Activated CD4-positive, alpha-beta T cell treated with anti-CD3 and anti-CD28 coated beads, Interleukin-2, Interleukin-6, amounts not matched to agents 100 ng/mL and 50 ng/mL, durations not matched to agents 16 hours and 8 hours (primary cell): ENCODE data around the gene ADARB2.

ENCODE experiments used
- DNase-seq: peaks from one replicate; pipeline ENCODE4 v3.0.0-alpha.2; 2020

The ADARB2 gene

DNA sequence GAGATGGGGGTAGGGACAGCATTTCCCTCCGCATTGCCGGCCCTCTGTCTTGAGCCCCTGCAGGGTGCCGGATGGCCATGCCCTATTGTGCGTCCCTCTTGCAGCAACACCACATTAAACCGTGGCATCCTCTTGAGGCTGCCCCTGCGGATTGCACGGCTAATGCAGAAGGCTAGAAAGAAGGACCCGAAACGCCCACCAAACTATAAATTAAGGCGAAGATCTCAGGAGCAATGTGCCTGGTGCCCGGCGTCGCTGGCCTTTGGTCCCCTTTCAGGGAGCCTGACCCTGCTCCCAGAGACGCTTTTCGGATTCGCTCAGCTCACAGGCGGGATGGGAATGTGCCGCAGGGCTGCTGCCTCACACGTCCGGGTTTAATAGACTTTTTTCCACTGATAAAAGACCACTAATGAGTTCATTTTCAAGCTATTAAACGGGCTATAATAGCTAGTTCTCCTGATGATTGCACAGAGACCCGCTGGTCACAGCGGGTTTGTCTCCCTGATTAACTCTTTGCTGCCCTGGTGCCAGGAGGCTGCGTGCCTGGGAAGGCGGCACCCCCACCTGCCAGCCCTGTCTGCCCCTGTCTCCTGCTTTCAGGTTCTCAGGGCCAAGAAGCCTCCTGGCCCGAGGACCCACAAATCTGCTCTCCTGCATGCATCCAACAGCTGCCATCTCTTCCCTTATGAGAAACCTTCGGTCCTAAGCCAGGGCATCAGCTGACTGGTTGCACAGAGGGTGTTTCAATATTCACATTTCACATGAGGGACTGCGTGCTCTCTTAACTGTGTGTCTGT, 128.3 kb downstream of the ADARB2 start:
- DNase-seq = no peak

DNA sequence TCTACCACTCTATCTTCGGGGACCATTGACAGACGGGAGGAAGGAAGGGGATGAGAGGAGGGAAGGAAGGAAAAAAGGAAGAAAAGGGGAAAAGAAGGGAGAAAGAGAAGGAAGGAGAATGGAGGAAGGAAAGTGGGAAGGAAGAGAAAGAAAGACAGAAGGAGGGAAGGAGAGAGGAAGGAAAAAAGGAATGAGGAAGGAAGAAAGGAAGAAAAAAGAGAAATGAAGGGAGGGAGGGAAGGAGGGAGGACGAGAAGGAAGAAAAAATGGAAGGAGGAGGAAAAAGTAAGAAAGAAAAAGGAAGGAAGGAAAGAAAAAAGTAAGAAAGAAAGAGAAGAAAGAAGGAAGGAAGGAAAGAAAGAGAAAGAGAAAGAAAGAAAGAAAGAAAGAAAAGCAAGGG, 128.9 kb downstream of the ADARB2 start:
- no peak for DNase-seq

DNA sequence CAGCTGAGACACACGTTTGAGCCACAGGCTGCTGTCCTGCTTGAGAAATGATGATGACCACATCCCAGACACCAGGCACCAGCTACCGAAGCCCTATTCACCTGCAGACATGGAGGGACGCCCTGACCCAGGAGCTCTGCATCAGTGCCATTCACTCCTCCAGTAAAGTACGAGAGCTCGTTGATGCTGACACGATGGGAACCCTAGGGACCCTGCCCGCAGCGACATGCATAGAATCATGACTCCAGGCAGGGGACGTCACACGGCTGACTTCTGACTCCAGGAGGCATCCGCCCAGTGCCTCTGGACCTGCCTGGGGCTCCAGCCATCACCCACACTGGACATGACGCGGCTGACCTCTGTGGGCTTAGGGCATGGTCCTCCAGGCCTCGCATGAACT, 129.9 kb downstream of the ADARB2 start:
- no peak for DNase-seq

DNA sequence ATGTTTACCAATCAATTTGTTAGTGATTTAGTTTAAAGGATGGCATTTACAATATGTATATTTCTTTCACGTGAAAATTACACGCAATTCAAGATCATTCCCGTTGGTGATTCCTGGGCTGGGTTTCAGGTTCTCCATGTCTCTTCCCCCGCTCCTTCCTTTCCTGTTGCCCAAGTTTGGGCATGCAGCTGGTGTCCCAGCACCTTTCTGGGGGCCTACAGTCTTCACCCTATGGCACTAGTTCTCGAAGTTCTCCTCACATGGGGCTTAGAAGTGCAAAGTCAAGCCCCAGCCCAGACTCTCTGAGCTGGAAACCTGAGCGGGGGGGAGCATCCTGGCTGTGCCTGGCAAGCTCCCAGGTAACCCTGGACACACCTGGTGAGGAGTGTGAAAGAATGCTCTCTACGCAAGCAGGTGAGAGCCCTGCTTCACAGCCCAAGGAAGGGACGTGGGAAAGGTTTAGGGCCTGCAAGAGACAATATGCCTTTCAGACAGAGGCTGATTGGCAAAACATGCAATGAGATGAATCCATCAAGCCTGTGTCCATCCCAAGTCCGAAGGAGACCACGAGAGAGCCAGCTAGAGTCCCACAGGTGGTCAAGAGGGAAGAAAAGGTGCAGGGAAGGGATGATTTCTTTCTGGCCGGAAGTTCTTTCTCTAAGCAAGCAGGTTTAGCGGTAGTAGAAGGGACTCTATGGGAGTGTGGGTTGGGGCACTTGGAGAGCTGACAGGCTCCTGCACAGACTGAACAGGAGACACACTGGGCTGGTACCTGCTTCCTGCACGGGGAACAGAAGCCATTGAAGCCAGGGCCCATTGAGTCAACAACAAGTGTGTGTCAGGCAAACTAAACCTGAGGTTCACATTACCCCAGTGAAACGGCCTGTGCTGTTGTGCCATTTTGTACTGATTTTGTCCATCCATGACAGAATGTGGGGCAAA, 131.1 kb downstream of the ADARB2 start:
- no peak for DNase-seq

DNA sequence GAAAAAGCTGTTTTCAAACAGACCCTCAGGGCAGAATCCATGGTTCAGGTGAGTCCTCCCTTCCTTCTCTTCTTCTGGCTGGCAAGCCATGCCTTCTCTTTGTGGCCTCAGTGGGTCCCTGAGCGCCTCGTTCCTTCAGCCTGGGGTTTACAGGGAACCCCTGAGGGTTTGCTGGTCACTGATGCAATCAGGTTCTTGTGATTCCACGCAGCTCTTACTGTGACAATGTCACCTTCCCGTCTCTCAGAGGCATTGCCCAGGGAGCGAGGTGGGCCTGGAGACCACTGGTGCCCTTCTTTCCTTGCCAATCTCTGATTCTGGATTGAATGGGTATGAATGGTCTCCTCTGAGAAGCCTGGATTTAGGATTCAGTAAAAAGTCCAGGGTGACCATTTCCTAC, 132.2 kb downstream of the ADARB2 start:
- no peak for DNase-seq

- no peak for DNase-seq
Measured at GRCh38 chr10:1604246-1604645, 133.1 kb downstream of the ADARB2 start.

- no peak for DNase-seq
Measured at GRCh38 chr10:1603181-1603580, 134.1 kb downstream of the ADARB2 start.

DNA sequence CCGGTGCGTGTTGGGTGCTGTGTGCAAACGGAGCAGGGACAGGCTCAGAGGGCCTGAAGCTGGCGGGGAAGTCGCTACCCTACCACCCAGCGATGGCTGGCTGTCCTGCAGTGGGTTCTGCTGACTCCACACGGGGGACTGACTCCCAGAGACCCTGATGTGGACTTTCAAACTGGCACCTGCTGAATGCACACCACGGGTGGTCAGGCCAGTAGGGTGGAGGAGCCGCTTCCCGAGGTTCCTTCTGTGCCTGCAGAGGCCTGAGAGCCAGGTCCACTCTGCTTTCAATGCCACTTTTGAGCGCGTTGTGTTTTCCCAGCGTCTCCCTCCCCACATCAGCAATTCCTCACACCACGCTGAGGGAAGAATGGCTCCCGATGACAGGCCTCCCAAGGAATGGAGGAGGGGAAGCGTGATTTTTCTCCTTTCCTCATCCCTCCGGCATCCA, 135.3 kb downstream of the ADARB2 start:
- no peak for DNase-seq

GRCh38 chr10:1601406-1601805, 135.9 kb downstream of the ADARB2 start:
- no peak for DNase-seq

- DNase-seq = no peak
Measured at GRCh38 chr10:1600861-1601260, 136.5 kb downstream of the ADARB2 start.

DNA sequence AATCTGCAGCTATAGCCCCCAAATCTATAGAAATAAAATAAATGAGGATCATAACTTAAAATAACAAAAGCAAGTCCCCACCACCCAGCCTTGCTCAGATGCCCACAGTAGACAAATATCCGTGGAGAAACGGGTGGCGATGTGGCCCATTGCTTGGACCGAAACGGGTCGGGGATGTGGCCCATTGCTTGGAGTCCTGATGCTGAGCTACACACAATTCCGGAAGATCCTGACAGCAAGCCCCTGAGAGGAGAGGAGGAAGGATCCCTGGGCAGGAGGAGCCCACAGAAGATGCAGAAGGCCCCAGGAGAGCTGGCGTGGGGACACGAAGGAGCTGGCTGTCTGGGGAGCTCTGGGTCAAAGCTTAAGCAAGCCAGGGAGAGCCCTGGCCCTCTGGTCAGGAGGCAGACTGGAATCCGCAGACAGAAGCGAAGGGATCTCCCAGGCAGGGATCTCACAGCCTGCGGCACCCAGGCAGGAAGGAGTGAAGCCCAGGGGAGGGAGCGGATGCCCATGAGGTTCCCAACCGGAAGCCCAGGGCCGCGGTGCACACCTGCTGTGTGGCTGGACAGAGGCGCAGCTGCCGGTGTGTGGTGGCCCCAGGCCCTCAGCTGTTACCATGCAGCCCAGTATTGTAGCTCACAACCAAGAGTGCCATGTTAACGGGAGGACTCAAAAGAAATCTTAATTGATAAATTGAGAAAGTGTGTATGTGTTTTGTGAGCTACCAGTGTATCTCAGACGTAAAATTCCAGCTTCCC, 138.8 kb downstream of the ADARB2 start:
- DNase-seq = no peak

GRCh38 chr10:1597370-1598146, 139.8 kb downstream of the ADARB2 start:
- DNase-seq = no peak

- DNase-seq = no peak
Measured at GRCh38 chr10:1596482-1597099, 140.7 kb downstream of the ADARB2 start.

DNA sequence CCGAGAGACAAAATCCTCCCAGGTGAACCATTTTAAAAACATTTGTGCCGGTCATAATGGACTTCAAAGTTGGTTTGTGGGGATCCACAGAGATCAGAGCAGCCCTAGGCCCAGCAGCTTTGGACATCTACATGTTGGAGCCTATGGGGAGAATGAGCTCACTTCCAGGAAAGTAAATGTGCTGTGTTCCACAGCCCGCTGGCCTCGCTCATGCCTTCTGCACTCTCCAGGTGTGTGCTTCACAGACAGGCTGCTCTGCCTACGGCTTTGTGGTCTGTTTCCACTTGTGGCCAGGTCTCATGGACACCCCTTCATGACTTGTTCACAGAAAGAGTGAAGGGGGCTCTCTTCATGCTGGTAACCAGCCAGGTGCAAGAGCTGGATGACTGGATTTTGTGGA, 141.6 kb downstream of the ADARB2 start:
- no peak for DNase-seq

- DNase-seq = no peak
Measured at GRCh38 chr10:1595242-1595600, 142.1 kb downstream of the ADARB2 start.

- DNase-seq = no peak
Measured at GRCh38 chr10:1594372-1595241, 142.7 kb downstream of the ADARB2 start.

GRCh38 chr10:1591742-1592141, 145.6 kb downstream of the ADARB2 start:
- no peak for DNase-seq

DNA sequence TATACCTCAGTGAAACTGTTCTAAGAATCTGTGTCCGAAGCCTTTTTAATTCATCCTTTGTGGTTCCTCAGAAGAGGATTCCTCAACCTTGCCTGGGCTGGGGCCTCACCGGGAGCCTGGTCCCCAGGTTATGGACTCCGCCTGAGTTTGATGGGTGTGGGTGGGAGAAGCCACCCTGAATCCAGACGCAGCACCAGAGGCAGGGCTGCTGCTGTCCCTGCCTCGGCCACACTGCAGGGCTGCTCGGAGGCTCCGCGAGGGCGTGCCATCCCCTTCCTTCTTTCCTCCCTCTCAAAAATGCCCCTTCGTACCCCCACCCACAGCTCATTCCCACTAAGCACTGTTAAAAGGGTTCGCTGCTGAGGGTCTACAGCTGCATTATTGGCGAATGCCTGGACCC, 146.3 kb downstream of the ADARB2 start:
- no peak for DNase-seq

DNA sequence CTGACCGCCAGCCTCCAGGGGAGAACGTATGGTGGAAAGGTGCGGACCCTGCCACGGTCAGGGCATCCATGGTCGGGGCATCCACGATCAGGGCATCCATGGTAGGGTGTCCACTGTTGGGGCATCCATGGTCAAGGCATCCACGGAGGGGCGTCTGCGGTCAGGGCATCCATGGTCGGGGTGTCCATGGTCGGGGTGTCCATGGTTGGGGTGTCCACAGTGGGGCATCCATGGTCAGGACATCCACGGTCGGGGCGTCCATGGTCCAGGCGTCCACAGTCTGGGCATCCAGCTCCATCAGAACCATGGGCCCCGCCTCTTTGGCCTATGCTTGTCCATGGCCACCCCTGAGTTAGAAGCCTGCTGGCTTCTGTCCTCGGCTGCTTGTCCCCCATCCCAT, 148.1 kb downstream of the ADARB2 start:
- DNase-seq = no peak

- DNase-seq = no peak
Measured at GRCh38 chr10:1582739-1583138, 154.6 kb downstream of the ADARB2 start.

DNA sequence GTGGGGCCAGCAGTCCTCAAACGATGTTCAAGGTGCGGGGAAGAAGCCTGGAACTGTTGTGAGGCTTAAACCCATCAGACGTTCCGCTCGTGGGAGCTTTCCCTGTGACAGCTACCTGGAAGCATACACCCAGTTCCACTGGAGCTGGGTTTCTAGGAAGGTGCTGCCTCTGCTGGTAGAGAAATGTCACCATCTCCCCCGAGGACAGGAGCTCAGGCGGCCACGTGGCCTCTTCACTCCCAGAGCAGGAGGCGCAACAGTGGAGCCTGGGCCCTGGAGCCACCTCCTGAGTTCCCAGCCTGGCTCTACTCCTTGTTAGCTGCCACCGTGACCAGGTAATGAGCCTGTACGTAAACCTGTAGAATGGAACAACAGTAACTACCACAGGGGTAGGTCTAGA, 156.1 kb downstream of the ADARB2 start:
- DNase-seq = no peak
